HCT116 (cell line): ENCODE results near the gene XYLT1. TPM values are rescaled to one million over a fixed set of nuclear protein-coding genes. Genes with fewer than 3 reads are reported as not detected.

ENCODE experiments used
- ATAC-seq: fragments of 200-7000 bp; cut with Tn5 transposase; 2 replicates; pipeline ENCODE4 v1.9.1; 2020; ENCODE audit warnings: mild to moderate bottlenecking, moderate library complexity
- BruUV-seq: library from RNA; stranded (reverse); fragments of 400-500 nt; replicated peaks from 2 replicates; lab custom pipeline; 2021; lab: Mats Ljungman, UMichigan
- CTCF ChIA-PET: fragments of 300-600 bp; sonication (Branson Sonifier 250); formaldehyde crosslinking; loops from one replicate; lab custom pipeline; 2021; ENCODE audit warnings: antibody characterized with exemption; lab: Charles Lee
- POLR2A ChIA-PET: fragments of 300-600, 350-600 bp; sonication (Branson Sonifier 250); formaldehyde crosslinking; loops from one replicate; lab custom pipeline; 2021; ENCODE audit warnings: antibody characterized with exemption; lab: Charles Lee
- RAD21 ChIA-PET, 2 experiments: fragments of 300-600 bp; sonication (Branson Sonifier 250); formaldehyde crosslinking; loops; one replicate each; lab custom pipeline; 2023; ENCODE audit warnings: low total read pairs in 2 of 2; ENCODE audit not compliant: uncharacterized antibody in 2 of 2, unreplicated experiment in 2 of 2, low non-redundant PET in 1 of 2; lab: Charles Lee
- DNase-seq: peaks from one replicate; pipeline ENCODE4 v3.0.0-alpha.2; 2010; ENCODE audit warnings: low read depth, low spot score
- H2AFZ ChIP-seq: fragments of 200-600 bp; shearing (Covaris generic), sonication (generic); 2 replicates; pipeline ENCODE4 v1.6.1; 2017; ENCODE audit warnings: low read depth, mixed run types, mixed read lengths, antibody characterized with exemption, low read length; ENCODE audit not compliant: poor library complexity, severe bottlenecking
- H3K27ac ChIP-seq: 2 replicates; pipeline ENCODE4 v1.5.1; 2012; ENCODE audit warnings: low read depth, low read length
- H3K27me3 ChIP-seq: fragments of 200-600 bp; sonication (generic); 2 replicates; pipeline ENCODE4 v1.6.1; 2016; ENCODE audit warnings: mixed run types, low read length, mixed read lengths; ENCODE audit not compliant: insufficient read depth
- H3K36me3 ChIP-seq, 2 experiments: fragments of 200-500 bp in 1 of 2; fragments of 200-600 bp in 1 of 2; sonication (Bioruptor generic) in 1 of 2; sonication (generic) in 1 of 2; 2 replicates each; pipeline versions ENCODE4 v1.5.1 to v1.6.1; 2014 to 2016; ENCODE audit warnings: low read length in 2 of 2, inconsistent platforms in 1 of 2, mixed read lengths in 1 of 2, mixed run types in 1 of 2; ENCODE audit not compliant: insufficient read depth in 2 of 2, control insufficient read depth in 1 of 2
- H3K4me1 ChIP-seq, 2 experiments: fragments of 200-600 bp in 1 of 2; sonication (generic) in 1 of 2; 2 replicates each; pipeline versions ENCODE4 v1.5.1 to v1.6.1; 2012 to 2017; ENCODE audit warnings: low read length in 2 of 2, inconsistent platforms in 1 of 2, mild to moderate bottlenecking in 1 of 2, mixed read lengths in 1 of 2, mixed run types in 1 of 2, moderate library complexity in 1 of 2; ENCODE audit not compliant: insufficient read depth in 2 of 2, control insufficient read depth in 1 of 2
- H3K4me2 ChIP-seq: fragments of 200-600 bp; sonication (generic); 2 replicates; pipeline ENCODE4 v1.6.1; 2017; ENCODE audit warnings: mixed run types, low read length, mixed read lengths
- H3K4me3 ChIP-seq, 2 experiments: fragments of 200-600 bp in 1 of 2; sonication (generic) in 1 of 2; replicated peaks in 1 of 2; 2 replicates each; pipeline ENCODE4 v1.5.1; 2011 to 2016; ENCODE audit warnings: low read length in 2 of 2, control low read depth in 1 of 2, low read depth in 1 of 2, mild to moderate bottlenecking in 1 of 2, mixed read lengths in 1 of 2, mixed run types in 1 of 2
- H3K79me2 ChIP-seq: fragments of 200-600 bp; sonication (generic); 2 replicates; pipeline ENCODE4 v1.6.1; 2017; ENCODE audit warnings: mild to moderate bottlenecking, mixed run types, low read length, moderate library complexity, mixed read lengths; ENCODE audit not compliant: insufficient read depth
- H3K9ac ChIP-seq: fragments of 200-600 bp; sonication (generic); 2 replicates; pipeline ENCODE4 v1.6.1; 2016; ENCODE audit warnings: low read length, mixed read lengths
- H3K9me2 ChIP-seq: fragments of 200-600 bp; sonication (generic), shearing (Covaris generic); 2 replicates; pipeline ENCODE4 v1.6.1; 2017; ENCODE audit warnings: mixed run types, mild to moderate bottlenecking, moderate library complexity; ENCODE audit not compliant: insufficient read depth
- H3K9me3 ChIP-seq, 2 experiments: fragments of 200-500 bp in 1 of 2; fragments of 200-600 bp in 1 of 2; sonication (Bioruptor generic) in 1 of 2; sonication (generic) in 1 of 2; 2 replicates each; pipeline ENCODE4 v1.6.1; 2014 to 2017; ENCODE audit warnings: low read length in 2 of 2, mixed read lengths in 2 of 2, inconsistent platforms in 1 of 2, low read depth in 1 of 2, mild to moderate bottlenecking in 1 of 2, mixed run types in 1 of 2, moderate library complexity in 1 of 2; ENCODE audit not compliant: control insufficient read depth in 1 of 2, insufficient read depth in 1 of 2
- H4K20me1 ChIP-seq: fragments of 200-600 bp; sonication (generic), shearing (Covaris generic); 2 replicates; pipeline ENCODE4 v1.6.1; 2017; ENCODE audit warnings: mixed run types, mild to moderate bottlenecking, moderate library complexity; ENCODE audit not compliant: insufficient read depth
- ATF3 ChIP-seq: IDR thresholded peaks from 2 replicates; pipeline ENCODE4 v1.6.1; 2012
- CTCF ChIP-seq, 3 experiments: fragments of 200-600 bp in 1 of 3; sonication (generic) in 1 of 3; IDR thresholded peaks in 2 of 3; conservative IDR thresholded peaks in 1 of 3; 2 replicates each; pipeline ENCODE4 v1.5.1; 2012 to 2017; ENCODE audit warnings: low read depth in 2 of 3, low read length in 2 of 3, antibody characterized with exemption in 1 of 3, borderline replicate concordance in 1 of 3, control low read depth in 1 of 3, mild to moderate bottlenecking in 1 of 3, mixed read lengths in 1 of 3, mixed run types in 1 of 3, moderate library complexity in 1 of 3; ENCODE audit not compliant: insufficient read depth in 1 of 3
- EZH2phosphoT487 ChIP-seq: fragments of 200-600 bp; IDR thresholded peaks from 2 replicates; pipeline ENCODE4 v1.6.1; 2018; ENCODE audit warnings: antibody characterized with exemption, borderline replicate concordance
- FOSL1 ChIP-seq: IDR thresholded peaks from 2 replicates; pipeline ENCODE4 v1.6.1; 2012; ENCODE audit warnings: low read depth
- POLR2AphosphoS5 ChIP-seq: IDR thresholded peaks from 2 replicates; pipeline ENCODE4 v1.6.1; 2011; ENCODE audit warnings: mild to moderate bottlenecking, low read depth, low read length, moderate library complexity
- YY1 ChIP-seq: IDR thresholded peaks from 2 replicates; pipeline ENCODE4 v1.6.1; 2011; ENCODE audit warnings: low read length, low read depth, moderate library complexity, mild to moderate bottlenecking; ENCODE audit not compliant: insufficient replicate concordance; ENCODE audit errors: extremely low read depth
- ZFX ChIP-seq: fragments of 450-650 bp; IDR thresholded peaks from 2 replicates; pipeline ENCODE4 v1.6.1; 2017
- intact Hi-C: fragments of 100-400 bp; cut with micrococcal nuclease; formaldehyde crosslinking; loops from 2 replicates; pipeline ENCODE4 v1.10.0; 2022
- total RNA-seq: library from RNA; stranded (reverse); gene quantifications from one replicate; pipeline ENCODE4 v1.2.1, GENCODE V29; 2021; ENCODE audit not compliant: unreplicated experiment
- TF ChIP-seq, protein P1 (sequence below): IDR thresholded peaks from 2 replicates; pipeline ENCODE4 v1.6.1; 2012; ENCODE audit warnings: low read depth

Gene XYLT1
- total RNA-seq, 1 experiment from 2014 or later, result 4.5 TPM

- no peak overlapping the region for H2AFZ ChIP-seq
- H3K4me3 ChIP-seq, result no peak overlapping the region
- POLR2A ChIA-PET, result no interaction called here
- H3K79me2 ChIP-seq, result no peaks in the 10 kb centered on the region
- no TSS peak for BruUV-seq
- no peak for TF ChIP-seq CTCF (IDR thresholded peaks at IDR 0.05 in 2 of 3, conservative IDR thresholded peaks at IDR 0.05 in 1 of 3; ENCODE audit: borderline replicate concordance in 1 of 3, insufficient read depth in 1 of 3, low read depth in 2 of 3, low read length in 2 of 3)
- DNase-seq (no peak), ATAC-seq (no peak)
- no peak overlapping the region for H3K27ac ChIP-seq
- no peaks in the 10 kb centered on the region for H3K9me3 ChIP-seq
- no peaks in the 10 kb centered on the region for H4K20me1 ChIP-seq
- no peaks in the 10 kb centered on the region for H3K9me2 ChIP-seq
- intact Hi-C loops, result no loop called here
- H3K9ac ChIP-seq, result no peak overlapping the region
- no peaks in the 10 kb centered on the region for H3K36me3 ChIP-seq
- CTCF ChIA-PET, result no interaction called here
- H3K4me2 ChIP-seq, result no peak overlapping the region
- no peaks in the 10 kb centered on the region for H3K4me1 ChIP-seq
- RAD21 ChIA-PET, result no interaction called here
- H3K27me3 ChIP-seq, result no peaks in the 10 kb centered on the region
These were observed 23.6 kb downstream of the XYLT1 start for GRCh38 chr16:17447101-17447569.

DNA sequence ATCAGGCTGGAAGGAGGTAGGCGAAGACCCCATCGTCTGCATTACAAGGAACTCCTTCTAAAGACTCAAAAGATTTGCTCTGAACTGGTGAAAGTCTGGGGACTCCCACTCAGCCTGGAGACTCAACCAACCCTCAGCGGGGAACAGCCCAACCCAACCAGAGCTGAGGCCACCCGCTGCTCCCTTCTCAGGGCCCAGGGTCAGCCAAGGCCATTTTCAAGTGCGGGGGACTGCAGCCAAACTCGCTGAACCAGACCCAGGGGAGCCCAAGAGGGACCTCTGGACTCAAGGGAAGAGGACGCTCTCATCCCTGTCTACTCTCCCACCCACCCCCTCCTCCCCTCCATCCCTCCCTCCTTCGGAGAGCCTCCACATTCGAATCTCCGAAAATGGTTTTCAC, 24.1 kb downstream of the XYLT1 start:
- Histone ChIP-seq H3K79me2 (no peaks in the 10 kb centered on the region), H3K9ac (no peak overlapping the region), H4K20me1 (no peaks in the 10 kb centered on the region), H3K27me3 (no peaks in the 10 kb centered on the region), H3K4me3 (no peak overlapping the region), H3K9me3 (no peaks in the 10 kb centered on the region), H2AFZ (no peak overlapping the region), H3K4me2 (no peak overlapping the region), H3K27ac (no peak overlapping the region), H3K9me2 (no peaks in the 10 kb centered on the region), H3K36me3 (no peaks in the 10 kb centered on the region), H3K4me1 (no peaks in the 10 kb centered on the region)
- TF ChIP-seq YY1 (no peak), FOSL1 (no peak), ZFX (no peak), EZH2phosphoT487 (no peak), ATF3 (no peak), POLR2AphosphoS5 (no peak)
- TF ChIP-seq, protein P1, sequence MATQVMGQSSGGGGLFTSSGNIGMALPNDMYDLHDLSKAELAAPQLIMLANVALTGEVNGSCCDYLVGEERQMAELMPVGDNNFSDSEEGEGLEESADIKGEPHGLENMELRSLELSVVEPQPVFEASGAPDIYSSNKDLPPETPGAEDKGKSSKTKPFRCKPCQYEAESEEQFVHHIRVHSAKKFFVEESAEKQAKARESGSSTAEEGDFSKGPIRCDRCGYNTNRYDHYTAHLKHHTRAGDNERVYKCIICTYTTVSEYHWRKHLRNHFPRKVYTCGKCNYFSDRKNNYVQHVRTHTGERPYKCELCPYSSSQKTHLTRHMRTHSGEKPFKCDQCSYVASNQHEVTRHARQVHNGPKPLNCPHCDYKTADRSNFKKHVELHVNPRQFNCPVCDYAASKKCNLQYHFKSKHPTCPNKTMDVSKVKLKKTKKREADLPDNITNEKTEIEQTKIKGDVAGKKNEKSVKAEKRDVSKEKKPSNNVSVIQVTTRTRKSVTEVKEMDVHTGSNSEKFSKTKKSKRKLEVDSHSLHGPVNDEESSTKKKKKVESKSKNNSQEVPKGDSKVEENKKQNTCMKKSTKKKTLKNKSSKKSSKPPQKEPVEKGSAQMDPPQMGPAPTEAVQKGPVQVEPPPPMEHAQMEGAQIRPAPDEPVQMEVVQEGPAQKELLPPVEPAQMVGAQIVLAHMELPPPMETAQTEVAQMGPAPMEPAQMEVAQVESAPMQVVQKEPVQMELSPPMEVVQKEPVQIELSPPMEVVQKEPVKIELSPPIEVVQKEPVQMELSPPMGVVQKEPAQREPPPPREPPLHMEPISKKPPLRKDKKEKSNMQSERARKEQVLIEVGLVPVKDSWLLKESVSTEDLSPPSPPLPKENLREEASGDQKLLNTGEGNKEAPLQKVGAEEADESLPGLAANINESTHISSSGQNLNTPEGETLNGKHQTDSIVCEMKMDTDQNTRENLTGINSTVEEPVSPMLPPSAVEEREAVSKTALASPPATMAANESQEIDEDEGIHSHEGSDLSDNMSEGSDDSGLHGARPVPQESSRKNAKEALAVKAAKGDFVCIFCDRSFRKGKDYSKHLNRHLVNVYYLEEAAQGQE, result no peak
- no peak for DNase-seq
- ChIA-PET CTCF (no interaction called here), RAD21 (no interaction called here), POLR2A (no interaction called here)
- BruUV-seq, result no TSS peak
- intact Hi-C loops, result no loop called here
- ATAC-seq, result no peak
